ELR (cell line): ENCODE results near the gene MRPL27.
A peak's percentile ranks its signal among the peaks of the same experiment; 100 is the strongest.

Source experiments
- DNase-seq: peaks from one replicate; pipeline ENCODE4 v3.0.0-alpha.2; 2015; ENCODE audit warnings: low read depth

MRPL27 gene

DNA sequence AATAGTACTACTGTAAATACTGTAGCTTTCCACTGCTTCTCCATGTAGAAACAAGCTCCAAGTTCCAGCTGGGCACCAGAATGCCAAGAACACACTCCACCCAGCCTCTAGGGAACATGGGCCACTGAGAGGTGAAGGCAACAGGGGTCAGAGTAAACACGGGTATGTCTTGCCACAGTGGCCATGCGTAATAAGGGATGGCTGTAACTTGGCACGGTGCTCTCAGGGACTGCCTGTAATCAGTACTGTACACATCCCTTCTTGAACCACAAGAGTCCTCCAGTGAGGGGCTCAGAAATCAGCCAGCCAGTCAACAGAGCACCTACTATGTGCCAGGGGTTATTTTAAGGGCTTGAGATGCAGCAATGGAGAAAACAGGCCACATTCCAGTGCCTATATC lies 13.5 kb upstream of the MRPL27 start:
- DNase-seq: no peak

DNA sequence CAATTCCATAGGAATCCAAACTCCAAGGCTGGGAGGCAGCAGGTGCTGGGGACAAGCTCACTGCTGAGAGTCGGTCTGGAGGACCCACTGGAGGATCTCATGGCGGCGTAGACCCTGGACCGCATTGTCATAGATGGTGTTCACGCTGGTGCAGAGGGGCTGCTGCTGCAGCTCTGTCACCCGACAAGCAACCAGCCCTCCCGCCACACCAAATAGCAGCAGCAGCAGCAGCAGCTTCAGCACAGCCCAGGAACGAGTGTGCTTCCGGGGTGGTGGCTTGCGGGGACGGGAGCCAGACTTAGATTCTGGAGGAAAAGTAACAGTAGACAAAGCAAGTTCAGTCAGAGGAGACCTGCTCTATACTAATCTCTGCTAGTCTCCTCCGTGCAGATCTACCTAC lies 9.9 kb upstream of the MRPL27 start:
- no peak for DNase-seq

DNA sequence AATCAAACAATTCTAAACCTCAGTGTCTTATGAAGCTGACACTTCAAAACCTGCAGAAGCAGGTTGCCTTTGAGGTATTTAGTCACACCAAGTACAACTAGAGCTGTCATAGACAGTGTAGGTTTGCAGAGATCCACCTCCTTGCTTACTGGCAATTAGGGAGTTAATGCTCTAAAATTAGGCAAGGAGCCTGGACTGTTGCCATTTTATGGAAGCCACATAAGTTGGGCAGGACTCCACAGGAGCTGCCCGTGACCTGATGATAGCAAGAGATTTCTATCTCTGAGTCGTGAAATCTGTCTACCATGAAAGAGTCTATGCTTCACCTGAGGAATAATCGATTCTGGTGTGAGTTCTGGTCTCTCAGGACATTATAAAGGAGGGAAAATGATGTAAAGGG lies 8.9 kb upstream of the MRPL27 start:
- DNase-seq: no peak

DNA sequence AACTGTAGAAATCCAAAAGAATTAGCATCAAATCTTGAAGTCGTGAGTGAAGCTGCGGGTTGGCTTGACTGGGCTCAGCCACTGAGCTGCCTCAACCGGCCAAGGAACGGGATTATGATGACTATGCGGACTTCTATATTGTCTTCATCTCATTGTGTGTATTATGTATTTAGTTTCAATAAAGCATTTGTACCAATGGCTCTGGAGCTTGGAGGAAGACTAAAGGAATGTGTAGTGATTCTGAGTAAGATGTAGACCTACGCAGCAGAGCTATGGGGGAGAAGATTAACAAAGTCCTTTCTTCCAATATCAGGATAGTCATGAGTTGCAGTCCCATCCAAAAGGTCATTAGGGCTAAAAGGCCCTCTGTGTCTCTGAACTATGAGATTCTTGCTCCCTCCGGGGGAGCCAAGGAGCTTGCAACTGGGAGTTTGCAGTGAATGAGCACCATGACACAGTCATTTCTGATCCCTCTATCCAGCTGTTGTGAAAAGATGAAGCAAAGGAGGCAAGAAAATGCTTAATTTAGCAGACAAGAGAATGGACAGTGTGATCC lies 8.4 kb upstream of the MRPL27 start:
- DNase-seq: no peak

DNA sequence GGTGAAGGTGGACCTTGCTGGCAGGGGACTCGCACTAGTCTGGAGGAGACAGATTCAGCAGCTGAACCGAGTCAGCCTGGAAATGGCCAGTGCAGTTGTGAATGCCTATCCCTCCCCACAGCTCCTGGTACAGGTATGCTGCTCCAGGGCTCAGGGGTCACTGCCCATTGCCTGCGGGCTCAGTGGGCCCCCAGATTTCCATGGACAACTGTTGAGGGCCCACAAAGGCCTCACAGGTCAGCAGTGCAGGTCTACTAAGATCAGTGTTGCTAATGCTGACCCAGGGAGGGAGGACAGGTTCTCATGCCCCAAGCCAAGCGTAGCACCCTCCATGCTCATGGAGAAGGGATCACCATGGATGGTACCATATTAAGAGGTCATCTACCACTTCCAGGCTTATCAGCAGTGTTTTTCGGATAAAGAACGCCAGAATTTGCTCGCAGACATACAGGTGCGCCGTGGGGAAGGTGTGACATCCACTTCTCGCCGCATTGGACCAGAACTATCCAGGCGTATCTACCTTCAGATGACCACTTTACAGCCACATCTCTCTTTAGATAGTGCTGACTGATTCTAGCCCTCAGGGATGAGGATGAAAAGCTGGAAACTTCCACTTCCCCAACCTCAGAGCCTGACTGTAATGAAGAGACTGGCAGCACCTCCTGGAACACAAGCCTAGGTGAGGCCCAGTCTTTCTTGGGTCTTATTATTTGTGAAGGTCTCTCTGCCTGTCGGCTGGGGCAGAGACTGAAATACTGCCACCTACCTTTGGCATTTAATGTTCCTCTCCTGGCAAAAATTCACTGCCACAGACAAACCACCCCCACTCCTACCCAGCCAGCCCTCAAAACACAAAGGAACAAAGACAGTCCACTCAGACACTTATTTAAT lies 7.6 kb upstream of the MRPL27 start:
- DNase-seq: peak; percentile 45

DNA sequence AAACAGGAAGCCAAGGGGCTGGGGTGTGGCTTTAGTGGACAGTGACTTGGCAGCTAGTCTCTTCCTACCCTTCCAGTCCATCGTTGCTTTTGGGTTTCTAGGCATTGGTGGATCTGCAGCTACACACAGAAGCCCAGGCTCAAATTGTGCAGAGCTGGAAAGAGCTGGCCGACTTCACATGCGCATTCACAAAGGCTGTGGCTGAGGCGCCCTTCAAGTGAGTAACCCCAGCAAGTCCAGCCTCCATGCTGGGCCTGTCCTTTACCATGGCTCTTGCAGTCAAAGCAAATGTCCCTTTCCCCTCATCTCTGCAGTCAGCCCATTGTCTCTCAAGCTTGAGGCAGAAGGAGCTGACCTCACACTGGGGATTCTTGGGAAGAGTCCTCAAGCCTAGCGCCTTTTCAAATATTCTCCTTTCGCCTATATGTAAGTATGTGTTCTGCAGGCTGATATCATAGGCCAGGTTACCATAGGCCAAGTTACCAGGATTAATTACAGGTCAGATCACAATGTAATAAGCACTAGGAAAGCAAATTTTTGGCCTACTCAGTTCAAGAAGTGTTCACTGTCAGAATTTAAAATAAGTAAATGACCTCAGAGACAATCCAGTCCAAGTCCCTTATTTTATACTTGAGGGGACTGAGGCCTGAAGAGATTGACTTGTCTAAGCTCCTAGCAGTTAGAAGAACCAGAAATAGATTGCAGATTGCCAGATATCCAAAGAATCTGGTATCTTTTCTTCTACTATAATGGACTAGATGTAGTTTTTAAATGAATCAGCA lies 6.6 kb upstream of the MRPL27 start:
- no peak for DNase-seq

DNA sequence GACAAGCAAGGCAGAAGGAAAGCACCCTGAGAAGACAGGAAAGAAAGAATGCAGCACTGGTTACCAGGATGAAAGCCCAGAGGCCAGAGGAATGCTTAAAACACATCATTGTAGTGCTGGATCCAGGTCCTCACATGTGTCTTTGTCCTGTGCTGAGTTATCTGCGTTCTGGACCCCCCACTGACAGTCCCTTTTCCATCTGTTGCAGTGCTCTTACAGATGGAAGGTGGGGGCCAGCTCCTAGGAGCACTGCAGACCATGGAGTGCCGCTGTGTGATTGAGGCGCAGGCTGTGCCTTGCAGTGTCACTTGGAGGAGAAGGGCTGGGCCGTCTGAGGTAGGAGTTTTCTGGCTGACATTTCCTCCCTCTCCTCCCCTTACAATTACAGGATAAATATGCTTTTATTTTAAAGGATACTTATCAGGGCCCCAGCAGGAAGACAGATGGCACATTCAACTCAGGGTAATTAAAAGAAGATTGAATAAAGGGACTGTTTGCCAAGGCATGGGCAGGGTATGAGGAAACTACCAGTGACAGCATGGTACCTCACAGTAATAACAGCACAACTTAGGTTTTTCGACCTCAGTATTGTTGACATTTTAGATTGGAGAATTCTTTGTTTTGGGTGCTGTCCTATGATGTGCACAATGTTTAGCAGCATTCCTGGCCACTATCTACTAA lies 3.0 kb upstream of the MRPL27 start:
- no peak for DNase-seq

DNA sequence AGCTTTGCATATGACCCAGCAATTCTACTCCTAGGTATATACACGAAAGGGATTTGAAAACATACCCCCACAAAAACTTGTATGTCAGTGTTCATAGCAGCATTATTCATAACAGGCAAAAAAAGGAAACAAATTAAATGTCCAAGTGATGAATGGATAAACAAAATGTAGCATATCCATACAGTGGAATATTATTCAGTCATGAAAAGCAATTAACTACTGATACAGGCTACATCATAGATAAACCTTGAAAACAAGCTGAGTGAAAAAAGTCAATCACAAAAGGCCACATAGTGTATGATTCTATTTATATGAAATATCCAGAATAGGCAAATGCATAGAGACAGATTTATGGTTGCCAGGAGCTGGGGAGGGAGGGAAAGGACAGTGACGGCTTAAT lies 721 bp upstream of the MRPL27 start:
- DNase-seq: no peak

DNA sequence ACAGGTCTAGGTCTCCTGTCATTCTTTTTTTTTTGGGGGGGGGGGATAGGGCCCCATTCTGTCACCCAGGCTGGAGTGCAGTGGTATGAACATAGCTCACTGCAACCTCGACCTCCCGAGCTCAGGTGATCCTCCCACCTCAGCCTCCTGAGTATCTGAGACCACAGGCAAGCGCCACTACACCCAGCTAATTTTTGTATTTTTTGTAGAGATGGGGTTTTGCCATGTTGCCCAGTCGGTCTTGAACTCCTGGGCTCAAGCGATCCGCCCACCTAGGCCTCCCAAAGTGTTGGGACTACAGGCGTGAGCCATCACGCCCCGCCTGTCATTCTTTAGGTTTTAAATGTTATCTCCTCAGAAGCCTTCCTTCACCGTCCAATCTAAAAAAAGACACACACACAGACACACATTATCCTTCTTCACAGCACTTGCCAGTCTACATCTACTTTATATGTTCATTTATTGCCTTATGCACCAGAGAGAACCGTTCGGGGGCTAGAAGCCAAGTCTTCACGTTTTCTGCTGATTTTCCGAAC lies 694 bp downstream of the MRPL27 start:
- DNase-seq: no peak

DNA sequence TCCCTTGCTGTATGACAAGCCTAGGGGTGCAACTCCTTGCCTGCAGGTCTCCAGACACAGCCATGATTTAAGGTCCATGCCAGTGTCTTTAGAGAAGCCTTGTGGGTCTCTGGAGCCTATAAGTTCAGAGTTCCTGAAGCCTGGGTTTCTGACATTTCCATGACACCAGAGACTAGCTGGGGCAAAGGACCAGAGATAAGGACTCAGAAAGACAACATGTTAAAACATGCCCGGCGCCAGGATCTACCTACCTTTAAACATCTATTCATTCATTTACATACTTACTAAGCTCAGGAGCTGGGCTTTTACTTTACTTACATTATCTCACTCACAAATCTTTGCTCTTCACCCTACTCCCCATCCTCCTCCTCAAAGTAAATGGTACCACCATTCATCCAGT lies 1.5 kb downstream of the MRPL27 start:
- DNase-seq: no peak

DNA sequence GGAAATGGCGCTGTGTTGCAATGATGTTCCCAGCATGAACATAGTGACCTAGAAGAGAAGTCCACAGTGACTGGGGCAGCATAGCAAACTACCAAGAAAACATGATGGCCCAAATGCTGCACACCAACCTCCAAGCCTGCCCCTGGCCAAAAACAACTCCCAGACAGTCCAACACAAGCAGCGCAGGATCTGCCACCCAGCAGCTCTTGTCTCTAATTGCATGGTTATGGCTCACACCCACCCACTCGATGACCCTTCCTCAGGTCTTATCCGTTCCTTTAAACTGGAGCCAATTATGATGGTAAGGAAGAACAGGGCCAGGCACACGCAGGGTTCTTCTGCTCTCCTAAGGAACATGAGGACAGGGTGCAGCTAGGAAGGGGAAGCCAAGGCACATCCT lies 2.9 kb downstream of the MRPL27 start:
- DNase-seq: no peak

DNA sequence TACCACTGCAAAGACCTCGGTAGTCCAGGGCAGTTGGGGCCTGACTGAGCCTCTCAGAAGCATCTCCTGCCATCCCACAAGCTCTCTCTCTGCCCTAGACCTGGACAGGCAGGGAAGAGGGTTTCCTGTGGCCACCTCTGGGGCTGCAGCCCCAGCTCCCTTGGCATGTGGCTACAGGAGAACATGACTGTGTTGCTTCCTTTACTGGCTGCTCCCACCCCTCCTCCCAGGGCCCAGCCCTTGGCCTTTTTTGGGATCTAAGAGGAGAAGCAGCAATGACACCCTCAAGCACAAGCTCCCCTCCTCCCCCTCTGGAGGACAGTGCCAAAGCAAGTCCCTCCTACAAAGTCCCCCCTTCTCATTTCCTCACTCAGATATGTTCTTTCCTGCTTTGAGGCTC lies 5.6 kb downstream of the MRPL27 start:
- no peak for DNase-seq

DNA sequence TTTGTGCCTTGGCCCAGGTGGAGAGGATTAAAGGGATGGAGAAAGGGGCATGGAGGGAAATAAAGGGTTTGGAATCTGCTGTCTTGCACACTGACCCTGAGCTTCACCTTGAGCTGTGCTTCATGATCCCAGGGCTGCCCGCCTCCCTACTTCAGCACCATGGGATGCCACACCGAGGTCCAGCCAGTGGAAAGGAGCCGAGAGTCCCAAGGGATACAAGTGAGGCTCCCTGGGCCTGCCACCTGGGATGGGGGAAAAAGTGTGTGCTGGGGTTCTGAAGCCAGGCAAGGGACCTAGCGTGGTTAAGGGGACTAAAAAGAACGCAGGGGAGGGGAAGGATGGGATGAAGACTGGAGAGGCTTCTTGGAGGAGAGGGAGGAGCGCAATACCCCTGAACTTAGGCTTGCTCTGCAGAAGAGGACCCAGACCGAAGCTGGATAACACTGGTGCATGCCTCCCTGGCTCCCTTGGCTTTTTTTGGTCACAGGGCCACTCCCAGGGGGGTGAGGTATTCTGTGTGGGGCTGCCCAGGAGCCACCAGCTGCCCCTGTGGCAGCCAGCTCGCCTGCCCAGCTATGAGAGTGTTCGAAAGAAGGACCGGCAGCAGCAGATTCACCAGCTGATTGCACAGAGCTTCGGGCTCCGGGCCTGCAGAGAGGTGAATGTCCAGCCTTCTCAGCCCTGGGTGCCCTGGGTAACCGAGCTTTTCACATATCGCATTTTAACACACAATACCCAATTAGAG lies 7.2 kb downstream of the MRPL27 start:
- no peak for DNase-seq

DNA sequence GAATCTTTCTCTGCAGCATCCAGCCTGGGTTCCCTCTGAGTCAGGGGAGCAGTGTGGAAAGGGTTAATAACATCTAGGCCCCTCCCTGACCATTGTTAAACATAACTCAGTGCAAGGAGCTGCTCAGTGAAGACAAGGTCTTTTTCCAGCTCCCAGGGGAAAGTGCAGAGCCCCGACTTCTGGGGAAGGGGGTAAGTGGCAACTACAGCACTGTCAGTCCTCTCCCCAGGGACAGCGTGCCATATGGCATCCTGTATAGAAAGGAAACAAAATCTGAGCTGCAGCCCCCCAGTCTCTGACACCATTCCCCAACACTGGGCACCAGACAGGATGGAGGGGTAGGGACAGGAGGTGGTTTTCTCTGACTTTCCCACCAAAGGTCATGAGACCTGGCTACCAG lies 7.8 kb downstream of the MRPL27 start:
- DNase-seq: no peak

DNA sequence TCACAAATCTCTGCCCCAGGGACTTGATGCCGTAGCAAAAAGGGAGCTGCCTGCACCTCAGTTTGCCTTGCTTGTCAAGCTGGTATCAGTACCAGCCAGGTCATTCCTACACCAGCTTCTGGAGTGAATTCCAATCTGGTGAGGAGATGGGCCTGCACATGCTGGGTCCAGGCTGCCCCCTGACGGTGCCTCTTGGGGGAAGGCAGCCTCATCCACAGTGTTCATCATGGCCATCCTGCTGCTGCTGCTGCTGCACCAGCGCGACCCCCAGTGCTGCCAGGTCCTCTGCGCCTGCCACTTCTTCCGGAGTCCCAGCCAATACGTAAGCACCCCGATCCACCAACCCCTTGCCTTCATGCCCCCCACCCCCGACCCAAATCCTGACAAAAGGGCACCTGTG lies 8.3 kb downstream of the MRPL27 start:
- DNase-seq: peak; percentile 78

DNA sequence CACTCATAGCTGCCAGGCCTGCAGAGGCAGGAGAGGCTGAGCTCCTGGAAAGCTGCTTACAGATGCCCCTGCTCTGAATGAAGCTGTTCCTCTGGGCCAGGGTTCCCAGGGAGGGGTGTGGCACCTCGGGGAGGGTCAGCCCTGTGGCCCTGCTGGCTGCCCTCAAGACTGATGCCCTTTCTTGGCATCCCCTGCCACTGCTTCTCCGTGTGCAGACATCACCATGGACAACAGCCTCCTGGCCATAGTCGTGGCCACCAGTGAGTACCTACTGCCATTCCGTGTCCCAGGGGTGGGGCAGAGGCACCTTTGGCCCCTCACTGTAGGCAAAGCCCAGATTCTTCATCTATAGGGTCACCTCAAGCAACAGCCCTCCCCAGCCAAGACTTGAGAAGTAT lies 8.9 kb downstream of the MRPL27 start:
- DNase-seq: no peak

DNA sequence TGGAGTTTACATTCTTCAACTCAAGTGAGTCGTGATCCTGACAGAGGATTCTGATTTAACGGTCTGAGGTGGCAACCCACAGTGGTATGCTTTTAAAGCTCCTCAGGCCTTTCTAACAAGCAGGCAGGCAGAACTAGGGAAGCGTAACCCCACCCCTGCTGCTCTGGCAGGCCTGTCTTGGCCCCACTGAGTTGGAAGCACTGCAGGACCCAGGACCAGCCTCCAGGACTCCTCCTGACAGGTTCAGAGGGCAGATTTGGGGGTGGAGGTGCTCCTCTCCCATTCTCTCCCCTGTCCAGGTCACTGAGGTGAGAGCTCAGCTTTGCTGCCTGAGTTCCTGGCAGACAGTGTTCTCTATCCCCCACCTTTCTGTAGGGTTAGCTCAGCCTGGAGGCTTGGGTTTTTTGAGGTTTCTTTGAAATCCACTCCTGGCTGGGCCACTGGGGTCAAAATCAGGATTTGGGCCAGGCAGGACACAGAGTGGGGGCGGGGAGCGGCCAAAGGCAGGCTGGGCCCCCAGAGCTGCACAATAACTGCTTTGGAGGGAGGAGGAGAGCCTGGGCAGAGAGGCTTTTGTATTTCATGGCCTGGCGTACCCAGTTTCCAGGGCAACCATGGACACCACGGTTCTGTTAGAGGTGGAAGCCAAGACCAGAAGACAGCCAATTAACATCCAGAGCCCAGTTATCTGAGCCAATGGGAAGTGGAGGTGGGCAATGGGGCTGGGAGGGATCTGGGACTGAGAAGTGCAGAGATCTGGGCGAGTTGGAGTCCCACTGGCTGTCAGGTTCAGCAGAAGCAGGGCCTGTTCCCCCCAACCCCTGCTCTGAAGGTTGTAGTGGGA lies 9.5 kb downstream of the MRPL27 start:
- no peak for DNase-seq

DNA sequence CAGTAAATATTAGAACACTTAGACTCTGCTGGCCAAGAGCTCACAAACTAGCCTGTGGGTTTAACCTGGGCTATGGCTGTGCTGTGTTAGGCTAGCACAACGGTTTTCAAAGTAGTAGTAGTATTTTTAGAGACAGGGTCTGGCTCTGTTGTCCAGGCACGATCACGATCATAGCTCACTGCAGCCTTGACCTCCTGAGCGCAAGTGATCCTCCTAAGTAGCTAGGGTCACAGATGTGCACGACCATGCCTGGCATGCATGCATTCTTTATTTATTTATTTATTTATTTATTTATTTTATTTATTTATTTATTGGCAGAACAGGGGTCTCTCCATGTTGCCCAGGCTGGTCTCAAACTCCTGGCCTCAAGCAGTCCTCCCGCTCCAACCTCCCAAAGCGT lies 10.3 kb downstream of the MRPL27 start:
- DNase-seq: no peak

DNA sequence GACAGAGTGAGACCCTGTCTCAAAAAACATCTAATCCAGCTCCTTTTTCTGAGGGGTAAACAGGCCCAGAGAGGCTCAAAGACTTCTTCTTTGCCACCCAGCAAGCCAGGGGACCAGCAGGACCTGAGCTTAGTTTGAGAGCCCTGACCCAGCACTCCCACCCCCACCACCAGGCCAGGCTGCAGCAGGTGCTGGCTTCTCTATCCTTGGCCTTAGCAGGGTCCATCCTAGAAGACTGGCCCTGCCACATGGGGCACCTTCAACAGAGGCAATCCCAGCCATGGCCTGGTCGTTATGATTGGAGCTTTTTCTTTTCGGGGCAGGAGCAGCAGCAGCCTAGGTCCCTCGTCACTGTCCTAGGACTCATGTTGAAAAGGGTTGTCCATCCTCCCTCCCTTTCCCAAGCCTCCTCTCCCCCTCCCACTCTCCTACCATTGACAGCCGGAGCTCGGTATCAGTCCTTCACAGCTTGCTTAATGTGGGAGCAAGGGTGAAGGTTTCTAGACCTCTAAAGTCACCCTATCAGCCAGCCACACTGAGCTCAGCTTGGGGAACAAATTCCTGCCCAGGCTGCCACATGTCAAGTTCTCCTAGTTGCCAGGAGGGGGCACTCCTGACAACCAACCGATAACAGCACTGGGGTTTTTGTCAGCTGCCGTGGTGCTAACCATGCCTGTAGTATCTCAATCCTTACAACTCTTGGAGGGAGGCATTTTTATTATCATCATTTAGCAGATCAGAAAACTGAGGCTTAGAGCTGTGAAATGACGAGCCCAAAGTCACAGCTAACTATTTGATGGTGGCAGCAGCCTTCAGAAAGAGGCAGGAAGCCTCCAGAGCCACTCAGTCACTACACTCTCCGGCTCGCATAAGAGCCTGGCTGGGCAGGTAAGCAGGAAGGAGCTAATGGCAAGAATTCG lies 11.2 kb downstream of the MRPL27 start:
- peak; percentile 74 for DNase-seq
